Measurements from ENCODE around the gene RTP5. TPM values are rescaled to one million over a fixed set of nuclear protein-coding genes. Genes with fewer than 3 reads are reported as not detected.

RTP5 gene
- total and polyA plus RNA-seq, 2 of the 8 experiments (the other 6 are each of a cell fraction or from before 2014, with no cell fraction given) = not detected

- TF ChIP-seq USF2 (IDR thresholded peaks at IDR 0.05; ENCODE audit: low read length) (no peak), ASH2L (IDR thresholded peaks at IDR 0.05; ENCODE audit: low read length) (no peak)
Observed at GRCh38 chr2:241880311-241881073, 11.0 kb downstream of the RTP5 start (continued).
